Fibroblast of pulmonary artery (primary cell): ENCODE results near the gene DLL4.

ENCODE experiments used
- DNase-seq: peaks from one replicate; pipeline ENCODE4 v3.0.0-alpha.2; 2010; ENCODE audit warnings: low read depth
- H3K4me3 ChIP-seq: replicated peaks from 2 replicates; pipeline ENCODE4 v1.5.1; 2011; ENCODE audit warnings: low read depth, mild to moderate bottlenecking, control low read depth, low read length, moderate library complexity
- TF ChIP-seq, protein P1 (sequence below): IDR thresholded peaks from 2 replicates; pipeline ENCODE4 v1.5.1; 2011; ENCODE audit warnings: mild to moderate bottlenecking, control low read depth, low read length, inconsistent platforms; ENCODE audit errors: missing control alignments

Gene DLL4

DNA sequence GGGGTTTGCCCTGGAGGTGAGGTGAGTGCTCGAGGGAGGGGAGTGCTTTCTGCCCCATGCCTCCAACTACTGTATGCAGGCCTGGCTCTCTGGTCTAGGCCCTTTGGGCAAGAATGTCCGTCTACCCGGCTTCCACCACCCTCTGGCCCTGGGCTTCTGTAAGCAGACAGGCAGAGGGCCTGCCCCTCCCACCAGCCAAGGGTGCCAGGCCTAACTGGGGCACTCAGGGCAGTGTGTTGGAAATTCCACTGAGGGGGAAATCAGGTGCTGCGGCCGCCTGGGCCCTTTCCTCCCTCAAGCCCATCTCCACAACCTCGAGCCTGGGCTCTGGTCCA is 9.4 kb downstream of the DLL4 start:
- H3K4me3 ChIP-seq, result no peak overlapping the region
- no peak for DNase-seq
- TF ChIP-seq, protein P1, sequence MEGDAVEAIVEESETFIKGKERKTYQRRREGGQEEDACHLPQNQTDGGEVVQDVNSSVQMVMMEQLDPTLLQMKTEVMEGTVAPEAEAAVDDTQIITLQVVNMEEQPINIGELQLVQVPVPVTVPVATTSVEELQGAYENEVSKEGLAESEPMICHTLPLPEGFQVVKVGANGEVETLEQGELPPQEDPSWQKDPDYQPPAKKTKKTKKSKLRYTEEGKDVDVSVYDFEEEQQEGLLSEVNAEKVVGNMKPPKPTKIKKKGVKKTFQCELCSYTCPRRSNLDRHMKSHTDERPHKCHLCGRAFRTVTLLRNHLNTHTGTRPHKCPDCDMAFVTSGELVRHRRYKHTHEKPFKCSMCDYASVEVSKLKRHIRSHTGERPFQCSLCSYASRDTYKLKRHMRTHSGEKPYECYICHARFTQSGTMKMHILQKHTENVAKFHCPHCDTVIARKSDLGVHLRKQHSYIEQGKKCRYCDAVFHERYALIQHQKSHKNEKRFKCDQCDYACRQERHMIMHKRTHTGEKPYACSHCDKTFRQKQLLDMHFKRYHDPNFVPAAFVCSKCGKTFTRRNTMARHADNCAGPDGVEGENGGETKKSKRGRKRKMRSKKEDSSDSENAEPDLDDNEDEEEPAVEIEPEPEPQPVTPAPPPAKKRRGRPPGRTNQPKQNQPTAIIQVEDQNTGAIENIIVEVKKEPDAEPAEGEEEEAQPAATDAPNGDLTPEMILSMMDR, result no peak

DNA sequence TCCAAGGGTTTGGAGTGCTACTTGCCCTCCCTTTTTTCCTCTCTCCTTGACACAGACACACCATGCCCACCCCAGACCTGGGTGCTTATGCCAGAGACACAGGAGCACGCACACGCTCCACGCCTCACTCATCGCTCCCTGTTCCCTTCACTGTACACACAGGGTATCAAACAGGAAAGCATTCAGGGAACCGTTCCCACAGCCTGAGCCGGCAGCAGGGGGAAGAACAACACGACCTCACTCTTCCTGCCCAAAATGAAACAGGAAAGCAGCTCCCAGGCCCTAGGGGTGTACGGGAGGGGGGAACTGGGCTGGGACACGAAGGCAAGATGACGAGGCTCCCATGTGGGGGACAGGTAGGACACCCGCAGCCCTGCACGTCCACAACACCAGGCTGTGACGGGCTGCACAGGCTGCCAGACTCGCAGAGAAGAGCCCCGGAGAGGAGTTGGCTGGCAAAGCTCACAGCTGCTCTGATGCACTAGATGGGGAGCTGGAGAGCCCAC is 11.2 kb downstream of the DLL4 start:
- DNase-seq, result no peak

DNA sequence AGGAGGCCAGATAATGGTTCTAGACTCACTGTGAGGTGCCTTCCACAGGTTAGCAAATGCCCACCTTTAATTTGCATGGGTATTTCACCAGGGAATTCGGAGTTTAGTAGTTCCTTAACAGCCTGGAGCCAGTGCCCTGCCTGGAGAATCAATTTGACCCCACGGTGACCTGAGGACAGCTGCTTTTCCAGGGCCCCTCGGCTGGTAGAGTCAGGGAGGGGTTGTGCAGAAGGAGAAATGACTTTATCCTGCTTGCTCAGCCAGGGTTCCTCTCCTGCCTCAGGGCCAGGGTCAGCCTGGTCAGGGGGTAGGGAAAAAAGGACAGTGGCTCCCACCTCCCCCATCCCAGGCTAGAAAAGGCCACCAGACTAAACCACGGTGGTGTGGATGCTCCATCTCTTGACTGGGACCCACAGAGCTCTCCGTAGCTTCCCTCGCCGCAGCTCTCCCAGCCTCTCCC is 12.0 kb downstream of the DLL4 start:
- TF ChIP-seq, protein P1, result no peak
- DNase-seq, result no peak
- H3K4me3 ChIP-seq, result peak overlapping the region; percentile 36

More for the DNA sequence above, 11.2 kb downstream of the DLL4 start:
- no peak overlapping the region for H3K4me3 ChIP-seq
- TF ChIP-seq, protein P1, result no peak

DNA sequence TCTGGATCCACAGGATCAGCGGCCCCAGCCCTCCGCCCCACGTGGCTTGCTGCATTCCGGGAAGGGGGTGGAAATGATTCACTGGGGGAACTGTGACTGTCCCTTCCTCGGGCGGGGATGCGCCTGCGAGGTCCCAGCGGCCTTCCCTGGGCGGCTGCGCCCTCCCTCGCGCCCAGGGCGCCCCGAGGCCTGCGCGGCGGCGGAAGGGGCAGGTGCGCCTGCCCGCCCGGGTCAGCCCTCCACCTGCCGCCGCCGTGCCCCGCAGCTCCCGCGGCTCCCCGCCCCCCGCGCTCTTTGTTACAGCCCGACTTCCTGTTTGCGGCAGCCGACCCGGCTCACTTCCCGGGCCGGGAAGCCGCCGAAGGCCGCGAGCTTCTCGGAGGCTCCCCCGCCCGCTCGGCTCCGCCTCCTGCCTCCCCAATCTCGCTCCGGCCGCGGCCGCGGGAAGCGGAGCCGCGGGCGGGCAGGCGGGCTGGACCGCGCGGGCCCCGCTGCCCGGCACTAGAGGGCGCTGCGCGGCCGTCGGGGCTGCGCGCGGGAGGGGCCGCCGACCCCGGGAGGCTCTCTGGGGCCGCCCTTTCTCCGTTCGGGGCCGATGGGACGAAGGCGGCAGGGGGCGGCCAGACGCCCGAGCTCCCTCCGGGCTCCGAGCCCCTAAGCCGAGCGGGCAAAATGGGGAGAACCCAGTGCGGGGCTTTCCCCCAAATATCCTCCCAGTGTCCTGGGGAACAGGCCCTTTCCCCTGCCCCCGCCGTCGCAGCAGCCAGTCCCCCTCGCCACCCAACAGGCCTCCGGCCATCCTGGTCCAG is 12.6 kb downstream of the DLL4 start:
- peak overlapping the region; percentile 59 for H3K4me3 ChIP-seq
- DNase-seq, result peak; percentile 67
- TF ChIP-seq, protein P1, result no peak

DNA sequence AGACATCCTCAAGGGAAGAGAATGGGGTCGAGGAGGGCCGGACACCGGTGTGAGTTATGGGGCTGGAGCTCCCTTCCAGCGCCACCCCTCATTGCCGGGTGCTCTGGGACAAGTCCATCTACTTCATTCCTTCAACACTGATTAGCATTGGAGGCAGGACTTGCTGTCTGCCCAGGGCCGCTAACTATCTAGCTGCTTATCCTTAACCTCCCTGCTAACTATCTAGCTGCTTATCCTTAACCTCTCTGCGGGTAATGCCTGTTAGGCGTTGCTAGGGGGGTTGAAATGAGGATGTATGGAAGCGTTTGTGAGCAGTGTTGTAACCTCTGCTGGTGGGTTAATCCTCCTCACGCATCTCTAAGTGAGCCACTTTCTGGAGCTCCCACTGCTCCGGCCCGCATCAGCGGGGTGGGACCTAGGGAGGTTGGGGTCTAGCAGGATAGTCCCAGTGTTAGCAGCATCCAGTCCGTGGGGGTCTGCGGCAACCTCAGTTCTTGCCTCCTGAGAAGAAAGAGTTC is 13.3 kb downstream of the DLL4 start:
- H3K4me3 ChIP-seq, result peak overlapping the region; percentile 59
- no peak for DNase-seq
- TF ChIP-seq, protein P1, result no peak

DNA sequence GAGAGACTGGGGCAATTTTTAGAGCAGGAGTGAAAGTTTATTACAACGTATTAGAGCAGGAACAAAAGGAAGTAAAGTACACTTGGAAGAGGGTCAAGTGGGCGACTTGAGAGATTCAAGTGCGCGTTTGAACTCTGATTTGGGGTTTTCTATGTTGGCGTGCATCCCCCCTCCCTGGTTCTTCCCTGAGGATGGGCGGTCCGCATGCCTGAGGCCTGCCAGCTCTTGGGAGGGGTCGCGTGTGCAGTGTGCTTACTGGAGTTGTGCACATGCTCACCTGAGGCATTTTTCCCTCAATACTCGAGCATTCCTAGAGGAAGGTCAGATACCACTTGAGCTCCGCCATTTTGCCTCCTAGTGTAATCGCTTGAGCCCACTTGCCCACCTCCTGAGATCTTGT is 13.7 kb downstream of the DLL4 start:
- TF ChIP-seq, protein P1, result no peak
- DNase-seq, result no peak
- no peak overlapping the region for H3K4me3 ChIP-seq
